Measurements from ENCODE around the gene EIF5AL1.

DNA sequence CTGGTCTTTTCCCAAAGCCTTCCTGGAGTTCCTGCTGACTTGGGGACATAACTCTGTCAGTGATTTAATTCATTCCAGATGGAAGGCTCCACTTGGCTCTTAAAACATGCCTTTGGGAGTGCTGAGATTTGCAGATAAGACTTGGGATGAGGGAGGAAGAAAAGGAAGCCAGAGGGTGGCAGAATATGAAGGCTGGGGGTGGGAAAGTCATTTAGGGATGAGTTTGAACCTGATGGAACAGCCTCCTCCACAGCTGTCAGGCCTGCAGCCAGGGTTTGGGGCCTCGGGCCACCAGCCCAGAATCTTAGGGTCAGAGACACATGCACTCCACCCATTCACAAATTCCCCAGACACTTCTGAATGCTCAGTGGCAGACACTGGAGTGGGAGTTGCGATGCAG lies 28.4 kb upstream of the EIF5AL1 start:
- peak; percentile 58; the same call in 1 of the 2 replicates for TF ChIP-seq POLR2AphosphoS5 (IDR thresholded peaks at IDR 0.05; ENCODE audit: borderline replicate concordance, low read depth, low read length)
- no peak for TF ChIP-seq FOXP2 (optimal IDR thresholded peaks at IDR 0.05; ENCODE audit: control extremely low read depth, extremely low read length, insufficient read depth)

Data from SK-N-MC (cell line).